Mesothelial cell of epicardium (in vitro differentiated cells): ENCODE measurements around the gene ACTR10. TPM values are rescaled to one million over a fixed set of nuclear protein-coding genes. Genes with fewer than 3 reads are reported as not detected.
A peak's percentile ranks its signal among the peaks of the same experiment; 100 is the strongest.

Experiments
- DNase-seq, 2 experiments: peaks; one replicate each; pipeline ENCODE4 v3.0.0; 2021; ENCODE audit warnings: low spot score in 2 of 2; ENCODE audit not compliant: unreplicated experiment in 2 of 2
- H3K27ac Mint-ChIP-seq: 2 replicates; pipeline ENCODE4 v1.8.0; 2021; ENCODE audit warnings: mixed read lengths
- H3K27me3 Mint-ChIP-seq: 2 replicates; pipeline ENCODE4 v1.8.0; 2021; ENCODE audit warnings: low read depth, mixed read lengths
- H3K36me3 Mint-ChIP-seq: 2 replicates; pipeline ENCODE4 v1.8.0; 2021; ENCODE audit warnings: mixed read lengths
- H3K4me1 Mint-ChIP-seq: 2 replicates; pipeline ENCODE4 v1.8.0; 2021; ENCODE audit warnings: mixed read lengths
- H3K4me3 Mint-ChIP-seq: 2 replicates; pipeline ENCODE4 v1.8.0; 2021; ENCODE audit warnings: mild to moderate bottlenecking, moderate library complexity, mixed read lengths
- H3K9me3 Mint-ChIP-seq: 2 replicates; pipeline ENCODE4 v1.8.0; 2021; ENCODE audit warnings: mixed read lengths
- CTCF ChIP-seq: fragments of 200-600 bp; sonication (generic); IDR thresholded peaks from one replicate; pipeline ENCODE4 v1.5.0; 2021; ENCODE audit warnings: antibody characterized with exemption; ENCODE audit not compliant: unreplicated experiment
- total RNA-seq: library from RNA; stranded (reverse); gene quantifications from 3 replicates; pipeline ENCODE4 v1.2.1, GENCODE V29; 2021

Gene ACTR10
- total RNA-seq, 1 donor from 2014 or later = 67.1 TPM

- H3K27me3 Mint-ChIP-seq = no peaks in the 10 kb centered on the region
- no peak for TF ChIP-seq CTCF
These were observed 38.6 kb downstream of the ACTR10 start for GRCh38 chr14:58238252-58239243.

GRCh38 chr14:58239244-58240195 lies 39.6 kb downstream of the ACTR10 start:
- no peak overlapping the region for H3K27ac Mint-ChIP-seq

More at GRCh38 chr14:58238252-58239243, 38.6 kb downstream of the ACTR10 start:
- DNase-seq = no peak
- H3K36me3 Mint-ChIP-seq = peaks cover 2% of the 10 kb centered on the region
- no peak overlapping the region for H3K27ac Mint-ChIP-seq
- no peak overlapping the region for H3K4me3 Mint-ChIP-seq
- no peaks in the 10 kb centered on the region for H3K9me3 Mint-ChIP-seq
- H3K4me1 Mint-ChIP-seq = peaks cover 8% of the 10 kb centered on the region

GRCh38 chr14:58243790-58244555 lies 44.0 kb downstream of the ACTR10 start:
- Mint-ChIP-seq H3K36me3 (peaks cover 4% of the 10 kb centered on the region), H3K9me3 (no peaks in the 10 kb centered on the region), H3K27me3 (no peaks in the 10 kb centered on the region), H3K4me3 (peak overlapping the region; percentile 99), H3K27ac (peak overlapping the region; percentile 100), H3K4me1 (peaks cover 32% of the 10 kb centered on the region)
- TF ChIP-seq CTCF = no peak
- no peak for DNase-seq

More at GRCh38 chr14:58239244-58240195, 39.6 kb downstream of the ACTR10 start:
- peak; percentile 57 to 85 for DNase-seq
- no peak for TF ChIP-seq CTCF
- Mint-ChIP-seq H3K36me3 (peaks cover 2% of the 10 kb centered on the region), H3K9me3 (no peaks in the 10 kb centered on the region), H3K4me3 (no peak overlapping the region), H3K4me1 (peaks cover 13% of the 10 kb centered on the region), H3K27me3 (no peaks in the 10 kb centered on the region)

GRCh38 chr14:58244556-58245387 lies 44.8 kb downstream of the ACTR10 start, which contains the start of gene PSMA3:
Gene PSMA3, plus strand, starts transcription at chr14:58244843. Its CDS starts 78 bp downstream, at chr14:58244921.
- Mint-ChIP-seq H3K4me3 (peak within 1 kb of the TSS; percentile 99), H3K9me3 (no peaks in the 10 kb centered on the region)

More at GRCh38 chr14:58244556-58245387, 44.8 kb downstream of the ACTR10 start, which contains the start of gene PSMA3:
- peaks cover 4% of the 10 kb centered on the region for H3K36me3 Mint-ChIP-seq
- peaks cover 32% of the 10 kb centered on the region for H3K4me1 Mint-ChIP-seq
- H3K27ac Mint-ChIP-seq = peak within 1 kb of the TSS; percentile 100
- H3K27me3 Mint-ChIP-seq = no peaks in the 10 kb centered on the region
- TF ChIP-seq CTCF = no peak
- DNase-seq = peak; percentile 93 to 98
